NCI-H526 (cell line): ENCODE measurements around the gene OR1N1.
"Not testable (repeated sequence)": the region's sequence is repeated elsewhere in the genome, so short reads cannot be mapped to it uniquely, and the experiment has no call there.

Source experiments
- DNase-seq, 2 experiments: peaks; one replicate each; lab custom pipeline; 2025; lab: John Stamatoyannopoulos, UW

OR1N1 gene

GRCh38 chr9:122527193-122527592 is at the start of gene OR1N1:
TSS of gene OR1N1 (minus strand) at chr9:122527293. CDS start at chr9:122527293, 0 bp downstream.
- no peak for DNase-seq

GRCh38 chr9:122572456-122572855 is 45.4 kb upstream of the OR1N1 start:
- DNase-seq = no peak

- DNase-seq = no peak
Observed at GRCh38 chr9:122567901-122568300, 40.8 kb upstream of the OR1N1 start.

GRCh38 chr9:122562134-122562760 is 35.2 kb upstream of the OR1N1 start:
- DNase-seq = no peak

- no peak for DNase-seq
Observed at GRCh38 chr9:122561446-122561845, 34.4 kb upstream of the OR1N1 start.

- no peak for DNase-seq
Observed at GRCh38 chr9:122552812-122553211, 25.7 kb upstream of the OR1N1 start, which contains the start of gene OR1N2. TSS of gene OR1N2 (plus strand) at chr9:122553112. CDS start at chr9:122553212, 100 bp downstream.

GRCh38 chr9:122551371-122551770 is 24.3 kb upstream of the OR1N1 start:
- no peak for DNase-seq

- no peak for DNase-seq
Observed at GRCh38 chr9:122546196-122546595, 19.1 kb upstream of the OR1N1 start.

GRCh38 chr9:122538757-122539156 is 11.7 kb upstream of the OR1N1 start:
- no peak for DNase-seq

GRCh38 chr9:122537066-122537465 is 10.0 kb upstream of the OR1N1 start:
- not testable (repeated sequence) for DNase-seq

- no peak for DNase-seq
Observed at GRCh38 chr9:122536134-122536533, 9.0 kb upstream of the OR1N1 start.

- DNase-seq = not testable (repeated sequence)
Observed at GRCh38 chr9:122531157-122531556, 4.1 kb upstream of the OR1N1 start.

- no peak for DNase-seq
Observed at GRCh38 chr9:122526602-122527001, 491 bp downstream of the OR1N1 start.

GRCh38 chr9:122519376-122519775 is 7.7 kb downstream of the OR1N1 start:
- no peak for DNase-seq

- no peak for DNase-seq
Observed at GRCh38 chr9:122518841-122519240, 8.3 kb downstream of the OR1N1 start, which contains the start of gene OR1J4. TSS of gene OR1J4 (plus strand) at chr9:122519141. CDS start at chr9:122519141, 0 bp downstream.

GRCh38 chr9:122518226-122518625 is 8.9 kb downstream of the OR1N1 start:
- no peak for DNase-seq

- DNase-seq = no peak
Observed at GRCh38 chr9:122510502-122510901, 16.6 kb downstream of the OR1N1 start, which contains the start of gene OR1J2. TSS of gene OR1J2 (plus strand) at chr9:122510802. CDS start at chr9:122510802, 0 bp downstream.

- DNase-seq = no peak
Observed at GRCh38 chr9:122506964-122507363, 20.1 kb downstream of the OR1N1 start.

GRCh38 chr9:122498883-122499288 is 28.2 kb downstream of the OR1N1 start:
- peak; percentile 12 to 51 for DNase-seq

GRCh38 chr9:122479062-122479461 is 48.0 kb downstream of the OR1N1 start:
- DNase-seq = no peak

- DNase-seq = no peak
Observed at GRCh38 chr9:122477826-122478225, 49.3 kb downstream of the OR1N1 start, which contains the start of gene OR1J1. TSS of gene OR1J1 (minus strand) at chr9:122477926. CDS start at chr9:122477926, 0 bp downstream.

GRCh38 chr9:122477346-122477745 is 49.7 kb downstream of the OR1N1 start:
- DNase-seq = no peak
